Sigmoid colon (tissue), 7 donors: ENCODE data around the gene STUB1. TPM values are rescaled to one million over a fixed set of nuclear protein-coding genes. Genes with fewer than 3 reads are reported as not detected.

Source experiments
- DNase-seq: peaks from one replicate; pipeline ENCODE4 v3.0.0-alpha.2; 2019
- H3K27ac ChIP-seq, 4 donors: fragments of 200-600 bp; sonication (generic); one replicate each; pipeline ENCODE4 v1.5.1; 2016 to 2019; ENCODE audit warnings: mild to moderate bottlenecking in 1 of 4
- H3K27me3 ChIP-seq, 3 donors: fragments of 200-600 bp; sonication (generic); one replicate each; pipeline ENCODE4 v1.5.1; 2019; ENCODE audit warnings: mild to moderate bottlenecking in 1 of 3
- H3K36me3 ChIP-seq, 4 donors: fragments of 200-600 bp; sonication (generic); one replicate each; pipeline ENCODE4 v1.5.1; 2016 to 2019
- H3K4me1 ChIP-seq, 4 donors: fragments of 200-600 bp; sonication (generic); one replicate each; pipeline ENCODE4 v1.5.1; 2017 to 2019
- H3K4me3 ChIP-seq, 4 donors: fragments of 200-600 bp; sonication (generic); one replicate each; pipeline ENCODE4 v1.5.1; 2017 to 2019; ENCODE audit warnings: mild to moderate bottlenecking in 2 of 4, moderate library complexity in 1 of 4
- H3K9me3 ChIP-seq, 4 donors: fragments of 200-600 bp in 3 of 4; sonication (generic) in 3 of 4; one replicate each; pipeline versions ENCODE4 v1.5.1 to v1.6.1; 2013 to 2019
- EP300 ChIP-seq, 4 donors: sonication (generic); formaldehyde crosslinking; IDR thresholded peaks; one replicate each; pipeline ENCODE4 v1.6.1; 2017; ENCODE audit warnings: antibody characterized with exemption in 4 of 4
- POLR2A ChIP-seq, 2 donors: fragments of 450-650 bp; IDR thresholded peaks; one replicate each; pipeline ENCODE4 v1.6.1; 2016; ENCODE audit warnings: antibody characterized with exemption in 2 of 2, mild to moderate bottlenecking in 2 of 2, moderate library complexity in 2 of 2
- POLR2AphosphoS5 ChIP-seq, 4 donors: sonication (generic); formaldehyde crosslinking; IDR thresholded peaks; one replicate each; pipeline ENCODE4 v1.6.1; 2017; ENCODE audit warnings: antibody characterized with exemption in 4 of 4
- WGBS, 2 donors: extraction: QIAGEN DNeasy Blood & Tissue Kit; methylation state at CpG; one replicate each; pipeline ENCODE4 v1.1.7; 2013; 5-methylcytosine and 5-hydroxymethylcytosine counted together
- intact Hi-C: fragments of 100-400 bp; cut with DNase I; formaldehyde crosslinking; loops from one replicate; pipeline ENCODE4 v1.15.1; 2023
- polyA plus RNA-seq, 3 donors: library from polyadenylated mRNA; stranded (reverse); fragments of 200-250 nt; gene quantifications; one replicate each; pipeline ENCODE4 v1.2.3, GENCODE V29; 2013
- total RNA-seq, 4 donors: library from RNA; depleted of rRNA; stranded (reverse); fragments of >200 nt; gene quantifications; one replicate each; pipeline ENCODE4 v1.1.0, GENCODE V29; 2016
- TF ChIP-seq, protein P1 (sequence below), 4 experiments: fragments of 450-650 bp in 3 of 4; fragments of 200-600 bp in 1 of 4; IDR thresholded peaks; one replicate each; pipeline ENCODE4 v1.5.1; 2016 to 2019; ENCODE audit warnings: antibody characterized with exemption in 4 of 4, mild to moderate bottlenecking in 3 of 4, moderate library complexity in 2 of 4
- donor health status: healthy with polysubstance abuse.
- donor health status: Bipolar disorder and iron deficiency.
- donor health status: healthy.

Gene STUB1
- total and polyA plus RNA-seq, 7 donors: 104 to 183 (median 136) TPM

DNA sequence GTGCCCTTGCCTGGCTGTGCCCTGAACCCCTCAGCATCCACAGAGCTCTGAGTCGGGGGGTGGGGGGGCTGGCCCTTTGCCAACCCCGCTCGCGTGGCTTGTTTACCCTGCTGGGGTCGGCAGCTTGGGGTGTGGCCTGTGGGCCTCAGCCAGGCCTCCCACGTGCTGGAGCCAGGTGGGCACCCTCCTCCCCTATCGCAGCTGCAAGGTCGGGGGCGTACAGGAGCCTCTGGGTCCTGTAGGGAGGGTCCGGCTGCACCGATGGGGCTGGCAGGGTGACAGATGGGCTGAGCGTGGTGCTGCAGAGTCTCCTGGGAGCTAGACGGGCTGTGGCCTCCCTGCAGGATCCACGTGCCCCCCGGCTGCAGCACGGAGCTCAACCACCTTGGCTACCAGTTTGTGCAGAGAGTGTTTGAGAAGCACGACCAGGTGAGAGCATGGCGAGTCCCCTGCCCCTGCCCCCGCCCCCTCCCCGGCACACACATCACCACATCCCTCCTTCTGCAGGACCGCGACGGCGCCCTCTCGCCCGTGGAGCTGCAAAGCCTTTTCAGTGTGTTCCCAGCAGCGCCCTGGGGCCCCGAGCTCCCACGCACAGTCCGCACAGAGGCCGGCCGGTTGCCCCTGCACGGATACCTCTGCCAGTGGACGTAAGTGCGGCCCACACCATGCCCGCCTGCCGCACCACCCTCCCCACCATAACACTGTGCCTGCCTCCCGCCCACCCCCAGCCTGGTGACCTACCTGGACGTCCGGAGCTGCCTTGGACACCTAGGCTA, 8.7 kb upstream of the STUB1 start:
- no peaks in the 10 kb centered on the region for H3K9me3 ChIP-seq
- intact Hi-C loops: no loop called here

DNA sequence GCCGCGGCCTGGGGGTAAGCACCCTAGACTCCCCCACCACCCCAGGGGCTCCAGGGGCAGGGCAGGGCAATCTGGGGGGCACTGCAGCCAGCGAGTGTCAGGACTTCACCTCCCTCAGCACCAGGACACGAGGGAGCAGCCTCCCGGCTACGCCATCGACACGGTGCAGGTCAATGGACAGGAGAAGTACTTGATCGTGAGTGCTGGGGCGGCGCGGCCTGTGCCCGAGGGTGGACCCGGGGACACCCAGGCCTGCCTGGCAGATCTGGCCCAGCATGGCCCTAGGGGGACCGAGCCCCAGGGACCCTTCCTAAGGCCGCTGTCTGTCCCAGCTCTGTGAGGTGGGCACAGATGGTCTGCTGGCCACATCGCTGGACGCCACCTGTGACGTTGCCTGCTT, 7.8 kb upstream of the STUB1 start:
- no peak overlapping the region for H3K4me3 ChIP-seq
- WGBS, 2 donors: 93 to 94% methylated on average over 19 of the region's 19 CpGs
- H3K4me1 ChIP-seq: peaks cover 0 to 42% (median 33%) of the 10 kb centered on the region in 4 donors
- H3K27ac ChIP-seq: no peak overlapping the region
- H3K36me3 ChIP-seq: peaks cover 33 to 48% (median 39%) of the 10 kb centered on the region in 4 donors
- intact Hi-C loops: no loop called here
- TF ChIP-seq, protein P1, sequence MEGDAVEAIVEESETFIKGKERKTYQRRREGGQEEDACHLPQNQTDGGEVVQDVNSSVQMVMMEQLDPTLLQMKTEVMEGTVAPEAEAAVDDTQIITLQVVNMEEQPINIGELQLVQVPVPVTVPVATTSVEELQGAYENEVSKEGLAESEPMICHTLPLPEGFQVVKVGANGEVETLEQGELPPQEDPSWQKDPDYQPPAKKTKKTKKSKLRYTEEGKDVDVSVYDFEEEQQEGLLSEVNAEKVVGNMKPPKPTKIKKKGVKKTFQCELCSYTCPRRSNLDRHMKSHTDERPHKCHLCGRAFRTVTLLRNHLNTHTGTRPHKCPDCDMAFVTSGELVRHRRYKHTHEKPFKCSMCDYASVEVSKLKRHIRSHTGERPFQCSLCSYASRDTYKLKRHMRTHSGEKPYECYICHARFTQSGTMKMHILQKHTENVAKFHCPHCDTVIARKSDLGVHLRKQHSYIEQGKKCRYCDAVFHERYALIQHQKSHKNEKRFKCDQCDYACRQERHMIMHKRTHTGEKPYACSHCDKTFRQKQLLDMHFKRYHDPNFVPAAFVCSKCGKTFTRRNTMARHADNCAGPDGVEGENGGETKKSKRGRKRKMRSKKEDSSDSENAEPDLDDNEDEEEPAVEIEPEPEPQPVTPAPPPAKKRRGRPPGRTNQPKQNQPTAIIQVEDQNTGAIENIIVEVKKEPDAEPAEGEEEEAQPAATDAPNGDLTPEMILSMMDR (IDR thresholded peaks at IDR 0.05): no peak
- TF ChIP-seq EP300 (IDR thresholded peaks at IDR 0.05) (no peak), POLR2A (IDR thresholded peaks at IDR 0.05) (no peak)
- H3K27me3 ChIP-seq: no peaks in the 10 kb centered on the region
- no peak for DNase-seq
- no peaks in the 10 kb centered on the region for H3K9me3 ChIP-seq

More for the DNA sequence above, 8.7 kb upstream of the STUB1 start:
- 86 to 91% methylated on average over 40 of the region's 40 CpGs for WGBS, 2 donors
- DNase-seq: no peak
- Histone ChIP-seq H3K27ac (no peak overlapping the region), H3K4me1 (peaks cover 0 to 47% (median 36%) of the 10 kb centered on the region in 4 donors), H3K36me3 (peaks cover 33 to 48% (median 39%) of the 10 kb centered on the region in 4 donors), H3K27me3 (no peaks in the 10 kb centered on the region), H3K4me3 (no peak overlapping the region)
- TF ChIP-seq, protein P1 (IDR thresholded peaks at IDR 0.05): no peak
- TF ChIP-seq POLR2A (IDR thresholded peaks at IDR 0.05): no peak
- TF ChIP-seq EP300 (IDR thresholded peaks at IDR 0.05): no peak
- TF ChIP-seq POLR2AphosphoS5 (IDR thresholded peaks at IDR 0.05): no peak

DNA sequence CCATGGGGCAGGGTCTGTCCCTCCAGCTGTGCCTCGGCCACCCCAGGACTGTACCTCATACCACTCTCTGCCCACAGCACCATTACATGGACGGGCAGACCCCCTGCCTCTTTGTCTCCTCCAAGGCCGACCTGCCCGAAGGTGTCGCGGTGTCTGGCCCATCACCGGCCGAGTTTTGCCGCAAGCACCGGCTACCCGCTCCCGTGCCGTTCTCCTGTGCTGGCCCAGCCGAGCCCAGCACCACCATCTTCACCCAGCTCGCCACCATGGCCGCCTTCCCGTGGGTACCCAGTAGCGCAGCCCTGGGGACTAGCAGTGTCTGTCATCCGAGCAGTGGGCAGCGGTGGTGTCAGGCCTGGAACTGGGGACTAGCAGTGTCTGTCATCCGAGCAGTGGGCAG, 7.4 kb upstream of the STUB1 start:
- Histone ChIP-seq H3K36me3 (peaks cover 33 to 48% (median 39%) of the 10 kb centered on the region in 4 donors), H3K9me3 (no peaks in the 10 kb centered on the region), H3K27me3 (no peaks in the 10 kb centered on the region), H3K4me3 (no peak overlapping the region), H3K27ac (no peak overlapping the region), H3K4me1 (peaks cover 0 to 38% (median 28%) of the 10 kb centered on the region in 4 donors)
- intact Hi-C loops: no loop called here
- TF ChIP-seq EP300 (IDR thresholded peaks at IDR 0.05) (no peak), POLR2AphosphoS5 (IDR thresholded peaks at IDR 0.05) (no peak), POLR2A (IDR thresholded peaks at IDR 0.05) (no peak)
- TF ChIP-seq, protein P1 (IDR thresholded peaks at IDR 0.05): no peak
- WGBS, 2 donors: 95 to 96% methylated on average over 21 of the region's 21 CpGs
- DNase-seq: no peak

DNA sequence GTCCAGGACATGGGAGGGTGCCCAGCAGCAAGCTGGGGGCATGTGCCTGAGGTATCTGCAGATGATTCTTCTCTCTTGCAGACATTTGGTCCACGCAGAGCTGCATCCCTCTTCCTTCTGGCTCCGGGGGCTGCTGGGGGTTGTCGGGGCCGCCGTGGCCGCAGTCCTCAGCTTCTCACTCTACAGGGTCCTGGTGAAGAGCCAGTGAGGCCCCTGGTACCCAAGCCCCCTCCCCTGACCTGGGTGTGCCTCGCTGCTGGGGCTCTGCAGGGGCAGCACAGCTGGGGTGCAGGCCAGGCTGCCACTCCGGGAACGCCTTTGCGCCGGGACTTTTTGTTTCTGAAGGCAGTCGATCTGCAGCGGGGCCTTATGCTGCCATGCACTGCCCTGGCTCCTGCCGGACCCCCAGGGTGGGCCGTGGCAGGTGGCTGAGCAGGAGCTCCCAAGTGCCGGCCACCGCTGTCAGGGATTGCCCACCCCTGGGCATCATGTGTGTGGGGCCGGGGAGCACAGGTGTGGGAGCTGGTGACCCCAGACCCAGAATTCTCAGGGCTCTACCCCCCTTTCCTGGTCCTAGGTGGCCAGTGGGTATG, 6.7 kb upstream of the STUB1 start:
- H3K27ac ChIP-seq: no peak overlapping the region
- H3K36me3 ChIP-seq: peaks cover 33 to 48% (median 39%) of the 10 kb centered on the region in 4 donors
- H3K4me1 ChIP-seq: peaks cover 0 to 35% (median 26%) of the 10 kb centered on the region in 4 donors
- no peak for DNase-seq
- WGBS, 2 donors: 92% methylated on average over 18 of the region's 18 CpGs
- no peaks in the 10 kb centered on the region for H3K9me3 ChIP-seq
- H3K4me3 ChIP-seq: no peak overlapping the region
- intact Hi-C loops: no loop called here
- TF ChIP-seq, protein P1 (IDR thresholded peaks at IDR 0.05): no peak
- TF ChIP-seq EP300 (IDR thresholded peaks at IDR 0.05) (no peak), POLR2A (IDR thresholded peaks at IDR 0.05) (no peak)
- H3K27me3 ChIP-seq: no peaks in the 10 kb centered on the region
